K562 (cell line): ENCODE results near the gene TMEM208. TPM values are rescaled to one million over a fixed set of nuclear protein-coding genes. Genes with fewer than 3 reads are reported as not detected.

Source experiments
- CBX8 ChIP-seq: fragments of 200-600 bp; sonication (generic); IDR thresholded peaks from 2 replicates; pipeline ENCODE4 v1.6.1; 2012; ENCODE audit warnings: borderline replicate concordance, mixed run types, low read depth, mild to moderate bottlenecking, moderate library complexity, mixed read lengths, low read length, control low read depth, inconsistent platforms; ENCODE audit not compliant: poor library complexity, severe bottlenecking; ENCODE audit errors: extremely low read depth
- HDAC8 ChIP-seq: fragments of 450-650 bp; IDR thresholded peaks from 2 replicates; pipeline ENCODE4 v1.6.1; 2016; ENCODE audit warnings: mild to moderate bottlenecking, missing genetic modification characterization, moderate library complexity, missing compliant biosample characterization
- MAFF ChIP-seq: IDR thresholded peaks from 2 replicates; pipeline ENCODE4 v1.6.1; 2012; ENCODE audit warnings: low read length, improper control_type of control experiment
- MEIS2 ChIP-seq: fragments of 450-650 bp; IDR thresholded peaks from 2 replicates; pipeline ENCODE4 v1.6.1; 2014; ENCODE audit warnings: mild to moderate bottlenecking; ENCODE audit not compliant: partially characterized antibody
- MYC ChIP-seq, 2 experiments: fragments of 250-450 bp in 1 of 2; sonication (Bioruptor Pico) in 1 of 2; IDR thresholded peaks; 2 replicates each; pipeline versions ENCODE4 v1.5.1 to v1.6.1; 2012 to 2021; ENCODE audit warnings: low read depth in 2 of 2, borderline replicate concordance in 1 of 2, improper control_type of control experiment in 1 of 2, low read length in 1 of 2, mild to moderate bottlenecking in 1 of 2, moderate library complexity in 1 of 2
- POLR3A ChIP-seq: IDR thresholded peaks from 2 replicates; pipeline ENCODE4 v1.6.1; 2011; ENCODE audit warnings: borderline replicate concordance, mild to moderate bottlenecking, moderate library complexity; ENCODE audit not compliant: insufficient read length, insufficient read depth; ENCODE audit errors: extremely low read depth
- PTTG1 ChIP-seq: fragments of 450-650 bp; IDR thresholded peaks from 2 replicates; pipeline ENCODE4 v1.6.1; 2016; ENCODE audit warnings: low read depth, mild to moderate bottlenecking, missing genetic modification characterization, missing compliant biosample characterization
- SMARCC2 ChIP-seq: fragments of 450-650 bp; IDR thresholded peaks from 2 replicates; pipeline ENCODE4 v1.6.1; 2017; ENCODE audit warnings: antibody characterized with exemption, moderate library complexity, mild to moderate bottlenecking, low read depth
- TAF15 ChIP-seq: fragments of 200-400 bp; formaldehyde crosslinking; IDR thresholded peaks from 2 replicates; pipeline ENCODE4 v1.6.1; 2017; ENCODE audit warnings: mild to moderate bottlenecking, low read depth, low read length, moderate library complexity
- TCF7L2 ChIP-seq: fragments of 150-350 bp; IDR thresholded peaks from 2 replicates; pipeline ENCODE4 v1.6.1; 2016; ENCODE audit warnings: low read depth, mild to moderate bottlenecking, low read length, moderate library complexity
- ZBTB8A ChIP-seq: fragments of 450-650 bp; IDR thresholded peaks from 2 replicates; pipeline ENCODE4 v1.6.1; 2018; ENCODE audit warnings: mild to moderate bottlenecking, moderate library complexity; ENCODE audit not compliant: partially characterized antibody
- ZNF184 ChIP-seq: sonication (generic); formaldehyde crosslinking; IDR thresholded peaks from 2 replicates; pipeline ENCODE4 v1.5.0; 2020; ENCODE audit warnings: missing genetic modification reagents
- ZNF274 ChIP-seq: IDR thresholded peaks from 2 replicates; pipeline ENCODE4 v1.6.1; 2011; ENCODE audit warnings: low read depth, mild to moderate bottlenecking, low read length, moderate library complexity, borderline replicate concordance
- ZNF354B ChIP-seq: fragments of 250-450 bp; sonication (Bioruptor Pico); IDR thresholded peaks from 2 replicates; pipeline ENCODE4 v1.4.0; 2020
- ZNF717 ChIP-seq: fragments of 250-450 bp; sonication (Bioruptor Pico); IDR thresholded peaks from 2 replicates; pipeline ENCODE4 v1.5.0; 2021
- ZNF77 ChIP-seq: fragments of 250-450 bp; sonication (Bioruptor Pico); IDR thresholded peaks from 2 replicates; pipeline ENCODE4 v1.5.0; 2020
- polyA plus RNA-seq, 8 experiments: library from polyadenylated mRNA; depleted of rRNA in 4 of 8; stranded (reverse) in 5 of 8; unstranded in 3 of 8; fragments of >200 nt; fragmentation: Nextera tagmentation in 2 of 8; fragmentation: Illumina TruSeq in 1 of 8; extraction: Ambion mirVana in 2 of 8; extraction: Trizol in 1 of 8; gene quantifications; 2 replicates each; pipeline versions ENCODE4 v1.2.1 to v1.2.3, GENCODE V29; 2011 to 2014; ENCODE audit warnings: inconsistent platforms in 1 of 8, missing spikeins in 1 of 8
- total RNA-seq, 7 experiments: library from RNA; depleted of rRNA in 6 of 7; stranded (reverse); fragments of >200 nt in 6 of 7; fragmentation: Illumina TruSeq in 2 of 7; extraction: Trizol in 2 of 7; gene quantifications; 2 replicates each; pipeline versions ENCODE4 v1.2.1 to v1.2.3, GENCODE V29; 2011 to 2021; ENCODE audit warnings: low replicate concordance in 1 of 7
- TF ChIP-seq, protein P1 (sequence below): fragments of 250-450 bp; sonication (Bioruptor Pico); IDR thresholded peaks from 2 replicates; pipeline ENCODE4 v1.4.0; 2020
- TF ChIP-seq, protein P2 (sequence below): fragments of 450-650 bp; formaldehyde crosslinking; IDR thresholded peaks from 2 replicates; pipeline ENCODE4 v1.4.0; 2020; ENCODE audit warnings: mild to moderate bottlenecking, moderate library complexity
- TF ChIP-seq, protein P3 (sequence below): sonication (generic); formaldehyde crosslinking; IDR thresholded peaks from 2 replicates; pipeline ENCODE4 v1.8.1; 2023; ENCODE audit warnings: mild to moderate bottlenecking, missing genetic modification reagents
- TF ChIP-seq, protein P4 (sequence below): fragments of 450-650 bp; IDR thresholded peaks from 2 replicates; pipeline ENCODE4 v1.7.1; 2018; ENCODE audit warnings: mild to moderate bottlenecking, low read depth; ENCODE audit not compliant: partially characterized antibody

Gene TMEM208
- total and polyA plus RNA-seq, 9 of the 15 experiments (the other 6 are each of a cell fraction or from before 2014, with no cell fraction given), result 31.8 to 239 (median 54.3) TPM

DNA sequence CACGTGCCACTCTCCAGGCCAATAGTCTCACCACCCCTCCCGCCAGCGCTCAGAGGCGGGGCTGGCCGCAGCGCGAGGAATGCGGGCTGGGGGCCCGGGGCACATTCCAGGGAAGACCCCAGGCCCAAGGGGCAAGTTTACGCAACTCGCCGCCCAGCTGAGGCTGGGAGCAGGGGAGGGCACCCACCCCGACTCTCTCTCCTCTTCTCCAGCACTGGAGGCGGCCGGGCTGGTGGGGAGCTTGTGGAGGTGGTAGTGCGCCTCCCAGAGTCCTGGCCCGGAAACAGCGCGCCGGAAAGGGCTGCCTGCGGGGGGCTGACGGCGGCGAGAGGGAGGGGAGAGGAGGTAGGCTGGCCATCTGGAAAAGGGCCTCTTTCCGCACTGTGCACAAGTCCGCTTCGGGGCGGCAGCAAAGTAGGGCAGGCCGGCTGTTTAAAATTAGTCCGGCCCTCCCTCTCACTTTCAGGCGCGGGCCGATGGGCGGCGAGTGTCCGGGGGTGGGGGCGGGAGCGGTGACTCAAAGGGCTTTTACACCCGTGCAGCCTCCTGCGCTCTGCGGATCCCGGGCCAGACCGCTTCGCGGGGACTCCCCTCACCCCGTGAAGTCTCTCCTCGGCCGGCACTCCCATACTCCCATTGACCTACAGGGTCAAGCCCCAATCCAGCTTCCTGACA lies 19.3 kb downstream of the TMEM208 start (continued):
- TF ChIP-seq CBX8 (no peak), ZNF717 (no peak), MAFF (no peak), ZNF77 (CRISPR knock-in tag) (no peak), ZNF274 (no peak), ZNF184 (CRISPR knock-in tag) (no peak), MYC (IDR thresholded peaks at IDR 0.05; ENCODE audit: low read depth, low read length) (peak; percentile 58; the same call in 1 of the 2 replicates), MYC (CRISPR knock-in tag; IDR thresholded peaks at IDR 0.05; ENCODE audit: borderline replicate concordance, low read depth) (no peak), ZNF354B (CRISPR knock-in tag) (no peak), TAF15 (no peak), TCF7L2 (no peak), PTTG1 (tag) (no peak), MEIS2 (no peak), POLR3A (no peak), SMARCC2 (no peak), ZBTB8A (no peak), HDAC8 (no peak)
- TF ChIP-seq, protein P1, sequence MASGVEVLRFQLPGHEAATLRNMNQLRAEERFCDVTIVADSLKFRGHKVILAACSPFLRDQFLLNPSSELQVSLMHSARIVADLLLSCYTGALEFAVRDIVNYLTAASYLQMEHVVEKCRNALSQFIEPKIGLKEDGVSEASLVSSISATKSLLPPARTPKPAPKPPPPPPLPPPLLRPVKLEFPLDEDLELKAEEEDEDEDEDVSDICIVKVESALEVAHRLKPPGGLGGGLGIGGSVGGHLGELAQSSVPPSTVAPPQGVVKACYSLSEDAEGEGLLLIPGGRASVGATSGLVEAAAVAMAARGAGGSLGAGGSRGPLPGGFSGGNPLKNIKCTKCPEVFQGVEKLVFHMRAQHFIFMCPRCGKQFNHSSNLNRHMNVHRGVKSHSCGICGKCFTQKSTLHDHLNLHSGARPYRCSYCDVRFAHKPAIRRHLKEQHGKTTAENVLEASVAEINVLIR (CRISPR knock-in tag), result no peak
- TF ChIP-seq, protein P2, sequence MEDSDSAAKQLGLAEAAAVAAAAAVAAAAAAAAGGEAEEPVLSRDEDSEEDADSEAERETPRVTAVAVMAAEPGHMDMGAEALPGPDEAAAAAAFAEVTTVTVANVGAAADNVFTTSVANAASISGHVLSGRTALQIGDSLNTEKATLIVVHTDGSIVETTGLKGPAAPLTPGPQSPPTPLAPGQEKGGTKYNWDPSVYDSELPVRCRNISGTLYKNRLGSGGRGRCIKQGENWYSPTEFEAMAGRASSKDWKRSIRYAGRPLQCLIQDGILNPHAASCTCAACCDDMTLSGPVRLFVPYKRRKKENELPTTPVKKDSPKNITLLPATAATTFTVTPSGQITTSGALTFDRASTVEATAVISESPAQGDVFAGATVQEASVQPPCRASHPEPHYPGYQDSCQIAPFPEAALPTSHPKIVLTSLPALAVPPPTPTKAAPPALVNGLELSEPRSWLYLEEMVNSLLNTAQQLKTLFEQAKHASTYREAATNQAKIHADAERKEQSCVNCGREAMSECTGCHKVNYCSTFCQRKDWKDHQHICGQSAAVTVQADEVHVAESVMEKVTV (CRISPR knock-in tag), result peak; percentile 41; the same call in 1 of the 2 replicates
- TF ChIP-seq, protein P3, sequence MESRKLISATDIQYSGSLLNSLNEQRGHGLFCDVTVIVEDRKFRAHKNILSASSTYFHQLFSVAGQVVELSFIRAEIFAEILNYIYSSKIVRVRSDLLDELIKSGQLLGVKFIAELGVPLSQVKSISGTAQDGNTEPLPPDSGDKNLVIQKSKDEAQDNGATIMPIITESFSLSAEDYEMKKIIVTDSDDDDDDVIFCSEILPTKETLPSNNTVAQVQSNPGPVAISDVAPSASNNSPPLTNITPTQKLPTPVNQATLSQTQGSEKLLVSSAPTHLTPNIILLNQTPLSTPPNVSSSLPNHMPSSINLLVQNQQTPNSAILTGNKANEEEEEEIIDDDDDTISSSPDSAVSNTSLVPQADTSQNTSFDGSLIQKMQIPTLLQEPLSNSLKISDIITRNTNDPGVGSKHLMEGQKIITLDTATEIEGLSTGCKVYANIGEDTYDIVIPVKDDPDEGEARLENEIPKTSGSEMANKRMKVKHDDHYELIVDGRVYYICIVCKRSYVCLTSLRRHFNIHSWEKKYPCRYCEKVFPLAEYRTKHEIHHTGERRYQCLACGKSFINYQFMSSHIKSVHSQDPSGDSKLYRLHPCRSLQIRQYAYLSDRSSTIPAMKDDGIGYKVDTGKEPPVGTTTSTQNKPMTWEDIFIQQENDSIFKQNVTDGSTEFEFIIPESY (CRISPR knock-in tag), result 0 out of 2 replicates have a peak, but pooled peaks have one; percentile 14
- TF ChIP-seq, protein P4, sequence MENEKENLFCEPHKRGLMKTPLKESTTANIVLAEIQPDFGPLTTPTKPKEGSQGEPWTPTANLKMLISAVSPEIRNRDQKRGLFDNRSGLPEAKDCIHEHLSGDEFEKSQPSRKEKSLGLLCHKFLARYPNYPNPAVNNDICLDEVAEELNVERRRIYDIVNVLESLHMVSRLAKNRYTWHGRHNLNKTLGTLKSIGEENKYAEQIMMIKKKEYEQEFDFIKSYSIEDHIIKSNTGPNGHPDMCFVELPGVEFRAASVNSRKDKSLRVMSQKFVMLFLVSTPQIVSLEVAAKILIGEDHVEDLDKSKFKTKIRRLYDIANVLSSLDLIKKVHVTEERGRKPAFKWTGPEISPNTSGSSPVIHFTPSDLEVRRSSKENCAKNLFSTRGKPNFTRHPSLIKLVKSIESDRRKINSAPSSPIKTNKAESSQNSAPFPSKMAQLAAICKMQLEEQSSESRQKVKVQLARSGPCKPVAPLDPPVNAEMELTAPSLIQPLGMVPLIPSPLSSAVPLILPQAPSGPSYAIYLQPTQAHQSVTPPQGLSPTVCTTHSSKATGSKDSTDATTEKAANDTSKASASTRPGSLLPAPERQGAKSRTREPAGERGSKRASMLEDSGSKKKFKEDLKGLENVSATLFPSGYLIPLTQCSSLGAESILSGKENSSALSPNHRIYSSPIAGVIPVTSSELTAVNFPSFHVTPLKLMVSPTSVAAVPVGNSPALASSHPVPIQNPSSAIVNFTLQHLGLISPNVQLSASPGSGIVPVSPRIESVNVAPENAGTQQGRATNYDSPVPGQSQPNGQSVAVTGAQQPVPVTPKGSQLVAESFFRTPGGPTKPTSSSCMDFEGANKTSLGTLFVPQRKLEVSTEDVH, result peak; percentile 22
